GM18951 (cell line): ENCODE results near the gene PLA2G1B.

ENCODE experiments used
- POLR2A ChIP-seq: IDR thresholded peaks from 4 replicates; pipeline ENCODE4 v1.6.1; 2011; ENCODE audit warnings: mild to moderate bottlenecking; ENCODE audit not compliant: insufficient read length, insufficient read depth; ENCODE audit errors: extremely low read depth
- in situ Hi-C: fragments of 300-500 bp; cut with MboI; formaldehyde crosslinking; loops from one replicate; pipeline ENCODE4 v1.12.0; 2022; ENCODE audit warnings: low sequenced_read_pairs, mixed read lengths, inconsistent platforms; ENCODE audit not compliant: unreplicated experiment

The PLA2G1B gene

DNA sequence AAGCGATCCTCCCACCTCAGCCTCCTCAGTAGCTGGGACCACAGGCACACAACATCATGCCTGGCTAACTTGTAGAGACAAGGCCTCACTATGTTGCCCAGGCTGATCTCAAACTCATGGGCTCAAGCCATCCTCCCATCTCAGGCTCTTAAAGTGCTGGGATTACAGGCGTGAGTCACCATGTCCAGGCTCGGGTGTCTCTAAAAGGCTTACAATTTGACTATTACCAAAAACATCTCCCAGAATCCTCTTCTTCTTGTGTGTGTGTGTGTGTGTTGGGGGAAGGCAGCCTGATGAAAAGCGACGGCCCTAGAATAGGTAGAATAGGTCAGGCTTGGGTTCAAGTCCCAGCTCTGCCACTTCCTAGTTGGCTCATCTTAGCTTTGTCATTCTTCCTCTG is 24.5 kb upstream of the PLA2G1B start:
- in situ Hi-C loops = no loop called here
- TF ChIP-seq POLR2A = no peak

DNA sequence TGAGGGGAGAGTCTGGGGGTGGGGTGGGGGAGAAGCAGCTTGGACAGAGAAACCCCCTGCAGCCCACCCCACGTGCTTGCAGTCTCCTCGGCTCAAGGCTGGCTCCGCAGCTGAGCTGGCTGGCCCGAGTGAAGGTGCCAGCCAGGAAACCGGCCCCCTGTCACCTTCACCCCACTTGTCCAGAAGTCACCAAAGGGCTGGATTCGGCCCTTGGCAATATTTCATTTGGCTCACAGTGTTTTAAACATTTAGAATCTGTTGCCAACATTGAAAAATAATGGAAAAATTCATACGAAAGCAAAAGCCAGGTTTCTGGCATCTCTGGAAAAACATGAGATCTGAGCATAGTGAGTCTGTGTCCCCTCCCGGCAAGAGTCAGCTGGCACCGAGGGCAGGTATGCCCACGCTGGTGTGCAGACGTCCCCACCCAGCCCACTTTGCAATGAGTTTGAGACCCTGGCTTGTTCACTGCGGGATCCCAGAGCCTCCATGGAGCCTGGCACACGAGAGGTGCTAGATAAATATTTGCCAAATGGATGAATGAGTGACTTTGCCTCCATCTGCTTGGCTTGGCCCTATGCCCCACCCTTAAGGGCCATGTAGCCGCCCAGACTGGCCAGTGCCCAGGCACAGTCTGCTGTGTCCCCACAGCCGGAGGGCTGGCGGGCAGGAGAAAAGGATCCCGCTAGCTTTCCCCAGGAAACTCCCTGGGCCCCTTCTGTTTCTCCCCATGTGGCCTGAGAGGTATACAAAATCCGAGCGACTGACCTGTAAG is 23.2 kb upstream of the PLA2G1B start:
- TF ChIP-seq POLR2A = no peak
- in situ Hi-C loops = no loop called here

DNA sequence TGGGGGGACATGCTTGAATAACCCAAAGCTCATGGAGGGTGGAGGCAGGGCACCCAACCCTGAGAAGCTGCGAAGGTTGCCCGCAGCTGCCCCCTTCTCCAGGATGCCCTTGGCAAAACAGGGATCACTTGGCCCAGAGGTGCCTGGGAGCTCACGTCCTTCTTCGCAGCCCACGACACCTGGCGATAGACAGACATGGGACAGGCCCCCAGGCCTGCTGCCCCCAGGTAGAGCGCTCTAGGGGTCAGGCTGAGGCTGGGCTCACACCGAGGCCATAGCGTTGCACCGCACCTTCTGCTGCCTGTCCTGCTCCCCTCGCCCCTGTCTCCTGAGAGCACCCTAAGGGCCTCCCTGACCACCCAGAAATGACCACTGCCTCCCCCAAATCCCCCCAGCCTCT is 20.2 kb upstream of the PLA2G1B start:
- no peak for TF ChIP-seq POLR2A
- in situ Hi-C loops = no loop called here

DNA sequence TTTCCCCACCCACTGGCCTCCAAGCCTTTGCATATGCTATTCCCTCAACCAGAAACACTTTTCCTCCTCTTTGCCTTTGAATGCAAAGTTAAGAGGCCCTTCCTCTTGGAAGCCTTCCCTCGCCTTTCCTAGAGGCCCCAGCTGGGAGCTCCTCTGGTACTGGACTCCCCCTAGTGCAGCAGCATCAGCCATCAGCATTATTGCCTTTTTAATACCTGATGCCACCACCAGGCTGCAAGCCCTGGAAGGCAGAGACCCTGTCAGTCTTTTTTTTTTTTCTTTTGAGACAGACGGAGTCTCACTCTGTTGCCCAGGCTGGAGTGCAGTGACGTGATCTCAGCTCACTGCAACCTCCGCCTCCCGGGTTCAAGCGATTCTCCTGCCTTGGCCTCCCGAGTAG is 19.1 kb upstream of the PLA2G1B start:
- TF ChIP-seq POLR2A = no peak
- in situ Hi-C loops = no loop called here

DNA sequence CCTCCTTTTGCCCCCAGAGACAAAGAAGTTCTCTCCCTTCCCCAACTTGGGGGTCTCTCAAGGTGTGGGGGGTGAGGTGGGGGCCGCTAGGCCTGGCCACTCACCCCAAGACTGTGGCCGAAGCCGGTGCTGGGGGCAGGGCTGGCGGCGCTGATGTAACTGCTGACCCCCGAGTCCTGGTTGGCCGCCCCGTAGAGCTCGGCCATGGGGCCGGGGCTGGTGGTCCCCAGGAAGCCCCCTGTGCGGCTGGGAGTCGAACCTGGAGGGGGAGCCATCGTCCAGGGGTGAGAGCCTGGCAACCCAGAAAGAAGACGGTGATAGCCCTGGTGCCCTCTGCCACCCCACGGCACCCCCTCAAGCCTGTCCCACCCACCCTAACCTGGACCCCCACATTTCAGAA is 18.5 kb upstream of the PLA2G1B start:
- in situ Hi-C loops = no loop called here
- no peak for TF ChIP-seq POLR2A

DNA sequence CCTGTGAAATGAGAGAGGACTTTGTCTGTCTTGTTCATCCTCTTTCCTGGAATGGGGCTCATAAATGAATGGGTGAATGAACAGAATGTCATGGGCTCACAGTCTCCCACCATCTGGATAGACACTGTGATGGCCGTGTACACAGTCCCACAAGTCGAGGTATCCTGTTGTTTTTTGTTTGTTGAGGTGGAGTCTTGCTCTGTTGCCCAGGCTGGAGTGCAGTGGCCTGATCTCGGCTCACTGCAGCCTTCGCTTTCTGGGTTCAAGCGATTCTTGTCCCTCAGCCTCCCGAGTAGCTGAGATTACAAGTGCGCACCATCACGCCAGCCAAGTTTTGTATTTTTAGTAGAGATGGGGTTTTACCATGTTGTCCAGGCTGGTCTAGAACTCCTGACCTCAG is 16.1 kb upstream of the PLA2G1B start:
- in situ Hi-C loops = no loop called here
- TF ChIP-seq POLR2A = no peak

DNA sequence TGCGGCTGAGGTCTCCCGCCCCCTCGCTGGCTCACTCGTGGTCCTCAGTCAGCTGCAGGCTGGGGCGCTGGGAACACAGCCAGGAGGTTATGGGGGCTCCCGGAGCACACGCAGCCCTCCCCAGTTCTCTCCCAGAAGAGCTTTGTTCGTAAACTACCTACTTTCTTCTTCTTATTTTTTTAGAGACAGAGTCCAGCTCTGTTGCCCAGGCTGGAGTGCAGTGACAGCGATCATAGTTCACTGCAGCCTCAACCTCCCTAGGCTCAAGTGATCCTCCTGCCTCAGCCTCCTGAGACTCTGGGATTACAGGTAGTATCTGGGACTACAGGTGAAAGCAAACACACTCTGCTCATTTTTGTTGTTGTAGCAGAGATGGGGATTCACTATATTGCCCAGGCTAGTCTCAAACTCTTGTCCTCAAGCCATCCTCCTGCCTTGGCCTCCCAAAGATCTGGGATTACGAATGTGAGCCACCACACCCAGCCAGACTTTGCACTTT is 15.5 kb upstream of the PLA2G1B start:
- no peak for TF ChIP-seq POLR2A
- in situ Hi-C loops = no loop called here

DNA sequence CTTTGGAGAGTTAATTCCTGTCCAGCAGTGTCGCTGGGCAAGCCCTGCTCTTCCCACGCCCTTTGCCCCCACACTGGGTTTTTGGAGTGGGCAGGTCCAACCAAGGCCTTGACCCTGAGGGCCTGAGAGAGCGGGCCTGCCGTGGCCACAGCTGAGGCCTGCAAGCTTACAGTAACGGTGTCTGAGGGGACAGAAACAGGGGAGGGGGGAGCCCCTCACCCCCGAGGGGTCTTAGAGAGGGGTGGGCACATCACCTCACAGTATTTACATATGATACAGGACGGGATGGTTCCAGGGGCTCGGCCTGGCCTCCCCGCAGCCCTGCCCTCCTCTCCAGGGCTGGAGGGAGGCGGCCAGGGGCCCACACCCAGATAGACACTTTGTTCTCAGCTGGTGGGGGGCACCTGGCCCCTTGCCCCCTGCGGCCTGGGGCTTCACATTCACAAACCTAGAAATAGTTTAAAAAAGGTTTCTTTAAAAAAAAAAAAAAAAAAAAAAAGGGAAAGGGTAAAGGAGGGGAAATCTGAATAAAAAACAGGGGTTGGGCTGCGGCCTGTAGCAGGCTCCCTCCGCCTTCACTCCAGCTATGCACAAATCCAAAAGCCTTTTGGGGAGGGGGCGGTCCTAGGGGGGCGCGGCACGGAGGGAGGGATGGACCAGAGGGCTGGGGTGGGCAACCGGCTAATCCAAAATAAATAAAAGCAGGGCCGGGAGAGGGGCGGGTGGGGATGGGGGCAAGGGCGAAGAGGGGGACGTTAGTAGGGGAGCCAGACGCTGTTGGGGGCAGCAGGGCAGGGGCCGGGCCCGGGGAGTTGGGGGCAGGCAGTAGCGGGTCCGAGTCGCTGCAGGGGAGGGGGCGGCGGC is 14.8 kb upstream of the PLA2G1B start:
- TF ChIP-seq POLR2A = no peak
- in situ Hi-C loops = no loop called here

DNA sequence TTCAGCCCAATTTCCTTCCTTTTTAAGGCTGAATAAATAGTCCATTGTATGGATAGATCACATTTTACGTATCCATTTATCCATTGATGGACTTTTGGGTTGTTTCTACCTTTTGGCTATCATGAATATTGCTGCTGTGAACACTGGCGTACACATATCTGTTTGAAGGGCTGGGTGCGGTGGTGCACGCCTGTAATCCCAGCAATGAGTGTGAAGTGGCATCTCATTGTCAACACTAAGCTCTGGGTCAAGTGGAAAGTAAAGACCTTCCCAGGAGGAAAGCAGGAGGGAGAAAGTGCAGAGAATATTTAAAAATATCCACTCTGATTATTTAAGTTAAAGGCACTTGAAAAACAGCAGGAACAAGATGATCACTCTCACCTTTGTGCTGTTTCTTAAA is 11.7 kb upstream of the PLA2G1B start:
- in situ Hi-C loops = loop anchor here (10.0 kb wide), 1 partner anchor 86 kb away; no protein-coding TSS in a partner anchor
- TF ChIP-seq POLR2A = no peak

DNA sequence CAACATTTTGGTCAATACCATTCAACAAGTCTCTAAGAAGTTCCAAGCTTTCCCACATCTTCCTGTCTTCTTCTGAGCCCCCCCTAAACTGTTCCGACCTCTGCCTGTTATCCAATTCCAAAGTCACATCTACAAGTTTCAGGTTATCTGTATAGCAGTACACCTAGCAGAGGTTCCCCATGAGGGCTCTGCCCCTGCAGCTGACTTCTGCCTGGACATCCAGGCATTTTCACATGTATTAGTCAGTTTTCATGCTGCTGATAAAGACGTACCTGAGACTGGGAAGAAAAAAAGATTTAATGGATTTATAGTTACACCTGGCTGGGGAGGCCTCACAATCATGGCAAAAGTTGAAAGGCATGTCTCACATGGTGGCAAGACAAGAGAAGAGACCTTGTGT is 10.2 kb upstream of the PLA2G1B start:
- in situ Hi-C loops = loop anchor here (10.0 kb wide), 1 partner anchor 87 kb away; no protein-coding TSS in a partner anchor
- TF ChIP-seq POLR2A = no peak

DNA sequence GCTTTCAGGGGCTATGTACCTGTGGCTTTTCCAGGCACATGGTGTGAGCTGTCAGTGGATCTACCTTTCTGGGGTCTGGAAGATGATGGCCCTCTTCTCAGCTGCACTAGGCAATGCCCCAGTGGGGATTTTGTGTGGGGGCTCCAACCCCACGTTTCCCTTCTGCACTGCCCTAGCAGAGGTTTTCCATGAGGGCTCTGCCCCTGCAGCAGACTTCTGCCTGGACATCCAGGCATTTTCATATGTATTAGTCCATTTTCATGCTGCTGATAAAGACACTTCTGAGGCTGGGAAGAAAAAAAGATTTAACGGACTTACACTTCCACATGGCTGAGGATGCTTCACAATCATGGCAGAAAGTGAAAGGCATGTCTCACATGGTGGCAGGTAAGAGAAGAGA is 8.8 kb upstream of the PLA2G1B start:
- in situ Hi-C loops = loop anchor here (10.0 kb wide), 1 partner anchor 88 kb away; no protein-coding TSS in a partner anchor

DNA sequence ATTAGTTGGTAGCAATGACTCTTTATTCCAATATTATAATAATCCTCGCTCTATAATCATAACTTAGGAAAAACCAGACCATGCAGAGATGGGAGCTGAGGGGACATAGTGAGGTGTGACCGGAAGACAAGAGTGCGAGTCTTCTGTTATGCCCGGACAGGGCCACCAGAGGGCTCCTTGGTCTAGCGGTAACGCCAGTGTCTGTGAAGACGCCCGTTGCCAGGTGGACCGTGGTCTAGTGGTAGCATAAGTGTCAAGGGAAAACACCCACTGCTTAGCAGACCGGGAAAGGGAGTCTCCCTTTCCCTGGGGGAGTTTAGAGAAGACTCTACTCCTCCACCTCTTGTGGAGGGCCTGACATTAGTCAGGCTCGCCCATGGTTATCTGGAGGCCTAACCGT is 7.9 kb upstream of the PLA2G1B start:
- in situ Hi-C loops = loop anchor here (10.0 kb wide), 1 partner anchor 89 kb away; no protein-coding TSS in a partner anchor

DNA sequence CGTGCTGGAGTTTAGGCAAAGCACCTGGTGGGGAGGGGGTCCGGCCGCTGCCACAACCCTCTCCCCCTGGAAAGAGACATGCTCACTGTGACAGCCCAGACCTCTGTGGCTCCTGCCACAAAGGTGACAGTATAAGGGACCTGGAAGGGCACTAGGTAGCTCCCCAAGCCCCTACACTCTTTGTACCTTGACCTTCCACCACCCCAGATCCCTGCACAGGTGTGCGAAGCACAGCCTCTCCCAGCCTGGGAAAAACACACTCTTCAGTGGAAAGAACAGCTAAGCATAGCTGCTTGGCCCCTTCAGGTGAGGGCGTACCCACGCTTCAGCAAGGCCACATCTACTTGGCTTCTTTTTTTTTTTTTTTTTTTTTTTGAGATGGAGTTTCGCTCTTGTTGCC is 4.9 kb upstream of the PLA2G1B start:
- in situ Hi-C loops = loop anchor here (10.0 kb wide), 1 partner anchor 92 kb away; no protein-coding TSS in a partner anchor
- TF ChIP-seq POLR2A = no peak
